Measurements from ENCODE around the gene OBSL1. TPM values are rescaled to one million over a fixed set of nuclear protein-coding genes. Genes with fewer than 3 reads are reported as not detected.
A peak's percentile ranks its signal among the peaks of the same experiment; 100 is the strongest.

Gene OBSL1
- total RNA-seq, 4 donors from 2014 or later = 53.2 to 146 (median 113) TPM

GRCh38 chr2:219611866-219612576 is 40.7 kb upstream of the OBSL1 start:
- intact Hi-C loops (cut with DNase I; ENCODE audit: low total_unique reads) = no loop called here
- DNase-seq = no peak
- Histone ChIP-seq H3K27ac (no peak overlapping the region), H3K4me3 (no peak overlapping the region), H3K4me1 (peaks cover 0 to 6% of the 10 kb centered on the region in 2 donors), H3K27me3 (no peaks in the 10 kb centered on the region), H3K9me3 (no peaks in the 10 kb centered on the region), H3K36me3 (no peaks in the 10 kb centered on the region)
- TF ChIP-seq CTCF (IDR thresholded peaks at IDR 0.05) (no peak), POLR2A (IDR thresholded peaks at IDR 0.05) (no peak)

GRCh38 chr2:219611306-219611705 is 40.0 kb upstream of the OBSL1 start:
- intact Hi-C loops (cut with DNase I; ENCODE audit: low total_unique reads) = no loop called here
- Histone ChIP-seq H3K36me3 (no peaks in the 10 kb centered on the region), H3K4me3 (no peak overlapping the region), H3K4me1 (peaks cover 0 to 6% of the 10 kb centered on the region in 2 donors), H3K27me3 (no peaks in the 10 kb centered on the region), H3K9me3 (no peaks in the 10 kb centered on the region), H3K27ac (peak overlapping the region in 1 of 2 donors; percentile 84)
- TF ChIP-seq POLR2A (IDR thresholded peaks at IDR 0.05) (no peak), CTCF (IDR thresholded peaks at IDR 0.05) (no peak)
- DNase-seq = no peak

- Histone ChIP-seq H3K4me1 (peaks cover 0 to 6% of the 10 kb centered on the region in 2 donors), H3K27ac (peak overlapping the region; percentile 84 to 85), H3K27me3 (no peaks in the 10 kb centered on the region), H3K4me3 (no peak overlapping the region), H3K36me3 (no peaks in the 10 kb centered on the region), H3K9me3 (no peaks in the 10 kb centered on the region)
- intact Hi-C loops (cut with DNase I; ENCODE audit: low total_unique reads) = no loop called here
- DNase-seq = no peak
- no peak for TF ChIP-seq CTCF (IDR thresholded peaks at IDR 0.05)
- no peak for TF ChIP-seq POLR2A (IDR thresholded peaks at IDR 0.05)
Measured at GRCh38 chr2:219609149-219609750, 37.9 kb upstream of the OBSL1 start.

GRCh38 chr2:219608399-219608964 is 37.1 kb upstream of the OBSL1 start:
- no peaks in the 10 kb centered on the region for H3K36me3 ChIP-seq
- no peak overlapping the region for H3K4me3 ChIP-seq
- intact Hi-C loops (cut with DNase I; ENCODE audit: low total_unique reads) = no loop called here
- H3K27me3 ChIP-seq = no peaks in the 10 kb centered on the region
- no peak for DNase-seq
- no peak for TF ChIP-seq POLR2A (IDR thresholded peaks at IDR 0.05)
- TF ChIP-seq CTCF (IDR thresholded peaks at IDR 0.05) = no peak
- peaks cover 0 to 6% of the 10 kb centered on the region in 2 donors for H3K4me1 ChIP-seq
- H3K27ac ChIP-seq = peak overlapping the region; percentile 84 to 85
- no peaks in the 10 kb centered on the region for H3K9me3 ChIP-seq

- Histone ChIP-seq H3K27me3 (no peaks in the 10 kb centered on the region), H3K9me3 (no peaks in the 10 kb centered on the region), H3K4me1 (peaks cover 0 to 6% of the 10 kb centered on the region in 2 donors), H3K36me3 (no peaks in the 10 kb centered on the region), H3K27ac (peak overlapping the region in 1 of 2 donors; percentile 84), H3K4me3 (no peak overlapping the region)
- no peak for DNase-seq
- intact Hi-C loops (cut with DNase I; ENCODE audit: low total_unique reads) = no loop called here
- no peak for TF ChIP-seq CTCF (IDR thresholded peaks at IDR 0.05)
- TF ChIP-seq POLR2A (IDR thresholded peaks at IDR 0.05) = no peak
Measured at GRCh38 chr2:219607931-219608330, 36.6 kb upstream of the OBSL1 start.
